Mesendoderm (in vitro differentiated cells): ENCODE results near the gene COL9A3.

Experiments used
- DNase-seq: peaks from one replicate; pipeline ENCODE4 v3.0.0; 2013
- H2AK5ac ChIP-seq: 2 replicates; pipeline ENCODE4 v1.6.1; 2013; ENCODE audit warnings: low read length, inconsistent platforms
- H2BK120ac ChIP-seq: 2 replicates; pipeline ENCODE4 v1.6.1; 2013; ENCODE audit warnings: low read depth, mild to moderate bottlenecking, low read length, moderate library complexity, mixed read lengths
- H2BK15ac ChIP-seq: replicated peaks from 2 replicates; pipeline ENCODE4 v1.6.1; 2013; ENCODE audit warnings: low read depth, mild to moderate bottlenecking, moderate library complexity
- H2BK5ac ChIP-seq: 2 replicates; pipeline ENCODE4 v1.6.1; 2013; ENCODE audit warnings: low read length, inconsistent platforms
- H3K18ac ChIP-seq: 2 replicates; pipeline ENCODE4 v1.6.1; 2013; ENCODE audit warnings: mild to moderate bottlenecking, low read length, mixed read lengths
- H3K23ac ChIP-seq: one replicate; pipeline ENCODE4 v1.6.1; 2013; ENCODE audit warnings: low read length
- H3K27ac ChIP-seq: 2 replicates; pipeline ENCODE4 v1.5.1; 2013; ENCODE audit warnings: low read depth, mild to moderate bottlenecking, inconsistent platforms, low read length, moderate library complexity
- H3K27me3 ChIP-seq: 2 replicates; pipeline ENCODE4 v1.6.1; 2013; ENCODE audit warnings: low read length, control low read depth, mild to moderate bottlenecking, inconsistent platforms; ENCODE audit not compliant: insufficient read depth, poor library complexity
- H3K36me3 ChIP-seq: 2 replicates; pipeline ENCODE4 v1.6.1; 2013; ENCODE audit warnings: low read length, inconsistent platforms; ENCODE audit not compliant: control insufficient read depth, insufficient read depth
- H3K4ac ChIP-seq: one replicate; pipeline ENCODE4 v1.6.1; 2013; ENCODE audit warnings: low read depth, mild to moderate bottlenecking, low read length, moderate library complexity
- H3K4me1 ChIP-seq: 2 replicates; pipeline ENCODE4 v1.6.1; 2013; ENCODE audit warnings: low read depth, low read length, inconsistent platforms; ENCODE audit not compliant: control insufficient read depth
- H3K4me2 ChIP-seq: 2 replicates; pipeline ENCODE4 v1.6.1; 2013; ENCODE audit warnings: low read length
- H3K4me3 ChIP-seq: 2 replicates; pipeline ENCODE4 v1.5.1; 2013; ENCODE audit warnings: mild to moderate bottlenecking, low read length
- H3K56ac ChIP-seq: one replicate; pipeline ENCODE4 v1.6.1; 2013; ENCODE audit warnings: low read length
- H3K79me1 ChIP-seq: 2 replicates; pipeline ENCODE4 v1.6.1; 2013; ENCODE audit warnings: low read length, inconsistent platforms
- H3K79me2 ChIP-seq: 2 replicates; pipeline ENCODE4 v1.6.1; 2013; ENCODE audit warnings: mild to moderate bottlenecking, low read length; ENCODE audit not compliant: control insufficient read depth, insufficient read depth
- H3K9ac ChIP-seq: 2 replicates; pipeline ENCODE4 v1.6.1; 2013; ENCODE audit warnings: low read length, inconsistent platforms
- H4K5ac ChIP-seq: one replicate; pipeline ENCODE4 v1.6.1; 2013; ENCODE audit warnings: low read length
- H4K8ac ChIP-seq: one replicate; pipeline ENCODE4 v1.6.1; 2013; ENCODE audit warnings: low read depth, mild to moderate bottlenecking, control low read depth, low read length, moderate library complexity
- WGBS: extraction: QIAGEN DNeasy Blood & Tissue Kit; methylation state at CpG from one replicate; pipeline ENCODE4 v1.1.7; 2013; ENCODE audit warnings: low lambda C conversion rate, missing lambda C conversion rate; ENCODE audit not compliant: insufficient coverage; ENCODE audit errors: extremely low coverage; 5-methylcytosine and 5-hydroxymethylcytosine counted together

The COL9A3 gene

DNA sequence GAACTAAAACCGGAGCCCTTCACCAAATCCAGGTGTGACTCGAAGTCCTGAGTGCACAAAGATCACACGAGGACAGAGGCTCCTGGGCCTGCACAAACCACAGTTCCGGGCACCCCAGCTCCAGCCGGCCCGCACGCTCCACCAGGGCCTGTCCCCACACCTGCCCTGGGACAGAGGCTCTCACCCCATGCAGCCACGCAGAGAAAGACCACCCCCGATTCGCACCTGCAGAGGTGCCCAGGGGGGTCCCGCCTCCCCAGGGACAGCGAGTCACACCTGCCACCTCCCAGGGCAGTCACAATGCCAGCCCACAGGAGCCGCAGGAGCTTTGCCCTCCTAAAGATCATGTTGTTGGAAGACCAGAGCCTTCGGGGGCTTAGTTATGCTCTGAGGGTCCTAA lies 45.9 kb upstream of the COL9A3 start:
- H3K4me1 ChIP-seq, result no peaks in the 10 kb centered on the region
- H3K56ac ChIP-seq, result no peak overlapping the region
- H3K27ac ChIP-seq, result no peak overlapping the region
- H3K4me2 ChIP-seq, result no peak overlapping the region
- no peak overlapping the region for H3K4ac ChIP-seq
- H3K36me3 ChIP-seq, result no peaks in the 10 kb centered on the region
- no peak overlapping the region for H3K9ac ChIP-seq
- no peak overlapping the region for H2BK120ac ChIP-seq
- no peak overlapping the region for H3K4me3 ChIP-seq
- no peak overlapping the region for H2BK15ac ChIP-seq
- no peak overlapping the region for H4K8ac ChIP-seq
- no peak overlapping the region for H3K18ac ChIP-seq
- no peak overlapping the region for H3K23ac ChIP-seq
- H2BK5ac ChIP-seq, result no peak overlapping the region
- no peak overlapping the region for H2AK5ac ChIP-seq
- WGBS, result no CpG with 5 or more reads among the region's 14 CpGs
- H3K27me3 ChIP-seq, result no peaks in the 10 kb centered on the region
- no peak for DNase-seq
- no peaks in the 10 kb centered on the region for H3K79me2 ChIP-seq
- H4K5ac ChIP-seq, result no peak overlapping the region
- H3K79me1 ChIP-seq, result no peaks in the 10 kb centered on the region

DNA sequence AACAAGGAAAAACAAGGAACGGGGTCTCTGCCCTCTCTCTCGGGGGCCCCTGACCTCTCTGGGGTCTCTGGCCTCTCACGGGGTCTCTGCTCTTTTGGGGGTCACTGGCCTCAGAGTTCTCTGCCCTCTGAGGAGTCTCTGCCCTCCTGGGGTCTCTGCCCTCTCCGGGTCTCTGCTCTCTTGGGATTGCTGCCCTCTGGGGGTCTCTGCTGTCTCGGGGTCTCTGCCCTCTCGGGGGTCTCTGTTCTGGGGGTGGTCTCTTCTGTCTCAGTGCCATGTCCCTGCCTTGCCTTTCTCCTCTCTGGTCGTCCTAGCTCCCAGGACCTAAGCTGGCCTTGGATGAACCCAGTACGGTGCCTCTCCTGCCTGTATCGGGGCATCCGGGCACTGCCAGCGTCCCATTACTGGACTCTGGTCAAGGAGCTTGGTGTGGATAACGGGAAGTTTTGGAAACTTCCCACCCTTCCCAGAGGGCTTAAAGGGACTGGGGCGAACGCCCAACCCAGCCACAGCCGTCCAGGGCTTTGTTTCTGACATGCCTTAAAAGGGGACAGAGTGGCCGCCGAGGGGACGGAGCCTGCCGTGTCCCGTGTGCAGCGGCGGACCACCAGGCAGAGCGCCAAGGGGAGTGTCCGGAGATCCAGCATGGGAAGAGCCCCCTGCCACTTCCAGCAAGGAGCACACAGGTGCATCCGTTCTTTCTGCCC lies 45.3 kb upstream of the COL9A3 start:
- Histone ChIP-seq H3K79me2 (no peaks in the 10 kb centered on the region), H3K23ac (no peak overlapping the region), H4K5ac (no peak overlapping the region), H2BK5ac (no peak overlapping the region), H2BK120ac (no peak overlapping the region), H3K18ac (no peak overlapping the region), H3K4me1 (peaks cover 1% of the 10 kb centered on the region), H2AK5ac (no peak overlapping the region), H4K8ac (no peak overlapping the region), H3K56ac (no peak overlapping the region), H3K27ac (no peak overlapping the region), H3K36me3 (no peaks in the 10 kb centered on the region), H3K27me3 (no peaks in the 10 kb centered on the region), H2BK15ac (no peak overlapping the region), H3K79me1 (no peaks in the 10 kb centered on the region), H3K4me2 (no peak overlapping the region), H3K4ac (no peak overlapping the region), H3K9ac (no peak overlapping the region), H3K4me3 (no peak overlapping the region)
- DNase-seq, result no peak
- WGBS, result no CpG with 5 or more reads among the region's 25 CpGs

GRCh38 chr20:62772103-62772611 lies 44.7 kb upstream of the COL9A3 start:
- WGBS, result no CpG with 5 or more reads among the region's 23 CpGs
- no peak overlapping the region for H3K27ac ChIP-seq
- no peaks in the 10 kb centered on the region for H3K79me2 ChIP-seq
- no peak overlapping the region for H3K9ac ChIP-seq
- no peak overlapping the region for H4K8ac ChIP-seq
- H3K18ac ChIP-seq, result no peak overlapping the region
- H3K23ac ChIP-seq, result no peak overlapping the region
- no peak overlapping the region for H2BK5ac ChIP-seq
- no peaks in the 10 kb centered on the region for H3K79me1 ChIP-seq
- H4K5ac ChIP-seq, result no peak overlapping the region
- H3K36me3 ChIP-seq, result no peaks in the 10 kb centered on the region
- H3K4ac ChIP-seq, result no peak overlapping the region
- no peak overlapping the region for H2AK5ac ChIP-seq
- DNase-seq, result no peak
- peaks cover 2% of the 10 kb centered on the region for H3K4me1 ChIP-seq
- H3K4me3 ChIP-seq, result no peak overlapping the region
- no peak overlapping the region for H3K4me2 ChIP-seq
- H3K56ac ChIP-seq, result no peak overlapping the region
- no peak overlapping the region for H2BK15ac ChIP-seq
- H3K27me3 ChIP-seq, result no peaks in the 10 kb centered on the region
- no peak overlapping the region for H2BK120ac ChIP-seq

- H2BK15ac ChIP-seq, result no peak overlapping the region
- no peak overlapping the region for H4K5ac ChIP-seq
- no peak overlapping the region for H3K4ac ChIP-seq
- no CpG with 5 or more reads among the region's 11 CpGs for WGBS
- no peaks in the 10 kb centered on the region for H3K27me3 ChIP-seq
- no peaks in the 10 kb centered on the region for H3K36me3 ChIP-seq
- no peak overlapping the region for H3K9ac ChIP-seq
- no peak overlapping the region for H3K23ac ChIP-seq
- H3K56ac ChIP-seq, result no peak overlapping the region
- no peak for DNase-seq
- no peak overlapping the region for H3K4me3 ChIP-seq
- H2BK120ac ChIP-seq, result no peak overlapping the region
- H4K8ac ChIP-seq, result no peak overlapping the region
- no peak overlapping the region for H2AK5ac ChIP-seq
- no peak overlapping the region for H2BK5ac ChIP-seq
- H3K4me2 ChIP-seq, result no peak overlapping the region
- H3K18ac ChIP-seq, result no peak overlapping the region
- no peaks in the 10 kb centered on the region for H3K79me1 ChIP-seq
- no peaks in the 10 kb centered on the region for H3K79me2 ChIP-seq
- no peak overlapping the region for H3K27ac ChIP-seq
- peaks cover 2% of the 10 kb centered on the region for H3K4me1 ChIP-seq
Measured at GRCh38 chr20:62772619-62772989, 44.2 kb upstream of the COL9A3 start.

- Histone ChIP-seq H3K18ac (no peak overlapping the region), H3K27ac (no peak overlapping the region), H3K4ac (no peak overlapping the region), H3K36me3 (no peaks in the 10 kb centered on the region), H2BK15ac (no peak overlapping the region), H3K4me1 (peaks cover 2% of the 10 kb centered on the region), H2BK5ac (no peak overlapping the region), H3K79me1 (no peaks in the 10 kb centered on the region), H4K8ac (no peak overlapping the region), H3K9ac (no peak overlapping the region), H3K56ac (no peak overlapping the region), H3K79me2 (no peaks in the 10 kb centered on the region), H4K5ac (no peak overlapping the region), H3K4me3 (no peak overlapping the region), H3K4me2 (no peak overlapping the region), H2BK120ac (no peak overlapping the region), H3K27me3 (no peaks in the 10 kb centered on the region), H3K23ac (no peak overlapping the region), H2AK5ac (no peak overlapping the region)
- DNase-seq, result no peak
- no CpG with 5 or more reads among the region's 19 CpGs for WGBS
Measured at GRCh38 chr20:62772990-62773844, 43.6 kb upstream of the COL9A3 start.
